Activated CD4-positive, alpha-beta memory T cell treated with anti-CD3 and anti-CD28 coated beads for 36 hours (primary cell): ENCODE results near the gene MSI1. TPM values are rescaled to one million over a fixed set of nuclear protein-coding genes. Genes with fewer than 3 reads are reported as not detected.

Experiments used
- CTCF ChIA-PET: fragments of 350-600 bp; sonication (Branson Sonifier 250); formaldehyde crosslinking; loops from one replicate; lab custom pipeline; 2021; ENCODE audit warnings: antibody characterized with exemption, inconsistent platforms; lab: Charles Lee
- POLR2A ChIA-PET: fragments of 350-600 bp; sonication (Branson Sonifier 250); formaldehyde crosslinking; loops from one replicate; lab custom pipeline; 2021; ENCODE audit warnings: antibody characterized with exemption; lab: Charles Lee
- DNase-seq: peaks from one replicate; pipeline ENCODE4 v3.0.0-alpha.2; 2020
- H3K27ac Mint-ChIP-seq: one replicate; pipeline ENCODE4 v1.8.0; 2021; ENCODE audit warnings: mixed read lengths
- H3K27me3 Mint-ChIP-seq: one replicate; pipeline ENCODE4 v1.8.0; 2021; ENCODE audit warnings: mixed read lengths
- H3K36me3 Mint-ChIP-seq: one replicate; pipeline ENCODE4 v1.8.0; 2021; ENCODE audit warnings: mixed read lengths
- H3K4me1 Mint-ChIP-seq: one replicate; pipeline ENCODE4 v1.8.0; 2021; ENCODE audit warnings: low read depth, mixed read lengths
- H3K4me3 Mint-ChIP-seq: one replicate; pipeline ENCODE4 v1.8.0; 2021; ENCODE audit warnings: mild to moderate bottlenecking, mixed read lengths
- H3K9me3 Mint-ChIP-seq: one replicate; pipeline ENCODE4 v1.8.0; 2021; ENCODE audit warnings: mixed read lengths
- intact Hi-C: fragments of 100-400 bp; cut with micrococcal nuclease; formaldehyde crosslinking; loops from one replicate; pipeline ENCODE4 v1.15.1; 2023
- total RNA-seq, 2 experiments: library from RNA; stranded (reverse); gene quantifications; one replicate each; pipeline ENCODE4 v1.2.3, GENCODE V29; 2021

The MSI1 gene
- total RNA-seq, 2 experiments from 2014 or later, result 1.5 to 2.7 TPM

DNA sequence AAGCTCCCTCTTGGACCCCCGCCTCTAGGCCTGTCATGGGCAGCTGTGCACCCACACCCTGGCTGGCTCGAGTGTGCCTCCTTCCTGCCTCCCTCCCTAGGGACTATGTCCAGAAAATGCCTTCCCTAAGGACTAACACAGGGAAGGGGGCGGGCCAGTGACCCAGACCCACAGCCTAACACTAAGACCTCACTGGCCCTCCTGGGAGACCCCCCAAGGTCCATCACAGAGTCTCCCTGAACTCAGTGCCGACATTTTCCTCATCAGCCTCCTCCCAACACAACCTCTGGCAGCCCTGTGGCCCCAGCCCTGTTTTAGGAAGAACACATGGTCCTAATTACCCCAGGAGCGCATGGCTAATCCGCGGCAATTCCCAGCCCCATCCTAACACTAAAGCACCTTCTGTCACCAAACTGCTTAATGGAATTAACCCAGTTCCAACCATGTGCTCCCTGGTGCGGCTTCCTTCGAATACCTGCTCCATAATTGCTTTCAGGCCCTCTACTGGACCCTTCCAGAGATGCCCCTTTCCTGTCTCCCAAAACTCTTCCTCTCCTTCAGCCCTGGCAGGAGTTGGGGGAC is 5.6 kb downstream of the MSI1 start:
- CTCF ChIA-PET, result interaction anchor here (0.6 to 2.0 kb wide), 2 partner anchors 11 to 66 kb away, joined by 3 to 6 read pairs; no protein-coding TSS in a partner anchor
- Mint-ChIP-seq H3K9me3 (no peaks in the 10 kb centered on the region), H3K4me3 (no peak overlapping the region), H3K36me3 (no peaks in the 10 kb centered on the region), H3K4me1 (peaks cover 7% of the 10 kb centered on the region), H3K27ac (no peak overlapping the region), H3K27me3 (peaks cover 63% of the 10 kb centered on the region)
- DNase-seq, result no peak
- intact Hi-C loops, result no loop called here
- POLR2A ChIA-PET, result interaction anchor here (1.3 kb wide), 1 partner anchor 46 kb away, joined by 4 read pairs; no protein-coding TSS in a partner anchor

DNA sequence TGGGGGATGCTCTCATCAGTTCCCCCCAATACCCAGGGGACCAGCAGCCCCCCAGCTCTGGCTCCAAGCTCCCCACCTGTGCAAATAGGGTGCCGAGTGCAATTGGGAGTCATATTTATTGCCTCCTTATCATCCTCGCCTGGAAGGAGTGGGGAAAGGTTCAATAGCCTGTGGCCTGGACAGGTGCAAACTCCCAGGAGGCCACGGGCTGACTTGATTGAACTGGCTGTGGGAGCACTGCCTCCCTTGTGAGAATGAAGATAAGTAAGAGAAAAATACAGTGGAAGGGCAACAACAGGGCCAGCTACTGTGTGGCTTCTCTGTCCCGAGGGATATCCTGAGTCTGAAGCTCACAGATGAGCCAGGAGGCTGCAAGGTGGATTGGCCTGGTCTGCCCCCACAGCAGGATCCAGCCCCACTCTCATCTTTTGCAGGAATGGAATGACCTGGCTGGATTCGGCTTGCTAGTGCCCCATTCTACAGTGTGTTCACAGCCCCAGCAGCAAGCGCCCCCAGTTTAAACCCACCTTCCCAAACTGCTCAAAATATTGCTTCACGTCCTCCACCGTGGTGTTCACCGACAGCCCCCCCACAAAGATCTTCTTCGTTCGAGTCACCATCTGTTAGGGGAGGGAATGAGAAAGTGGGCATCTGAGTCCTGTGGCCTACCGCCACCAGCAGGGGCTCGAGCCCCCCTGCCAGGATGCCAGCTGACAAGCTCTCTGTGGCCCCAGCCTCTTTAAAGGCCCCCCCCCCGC is 6.3 kb downstream of the MSI1 start:
- H3K27me3 Mint-ChIP-seq, result peaks cover 67% of the 10 kb centered on the region
- ChIA-PET CTCF (interaction anchor here (0.6 to 2.0 kb wide), 2 partner anchors 10 to 67 kb away, joined by 3 to 6 read pairs; no protein-coding TSS in a partner anchor), POLR2A (interaction anchor here (1.3 kb wide), 1 partner anchor 46 kb away, joined by 4 read pairs; no protein-coding TSS in a partner anchor)

DNA sequence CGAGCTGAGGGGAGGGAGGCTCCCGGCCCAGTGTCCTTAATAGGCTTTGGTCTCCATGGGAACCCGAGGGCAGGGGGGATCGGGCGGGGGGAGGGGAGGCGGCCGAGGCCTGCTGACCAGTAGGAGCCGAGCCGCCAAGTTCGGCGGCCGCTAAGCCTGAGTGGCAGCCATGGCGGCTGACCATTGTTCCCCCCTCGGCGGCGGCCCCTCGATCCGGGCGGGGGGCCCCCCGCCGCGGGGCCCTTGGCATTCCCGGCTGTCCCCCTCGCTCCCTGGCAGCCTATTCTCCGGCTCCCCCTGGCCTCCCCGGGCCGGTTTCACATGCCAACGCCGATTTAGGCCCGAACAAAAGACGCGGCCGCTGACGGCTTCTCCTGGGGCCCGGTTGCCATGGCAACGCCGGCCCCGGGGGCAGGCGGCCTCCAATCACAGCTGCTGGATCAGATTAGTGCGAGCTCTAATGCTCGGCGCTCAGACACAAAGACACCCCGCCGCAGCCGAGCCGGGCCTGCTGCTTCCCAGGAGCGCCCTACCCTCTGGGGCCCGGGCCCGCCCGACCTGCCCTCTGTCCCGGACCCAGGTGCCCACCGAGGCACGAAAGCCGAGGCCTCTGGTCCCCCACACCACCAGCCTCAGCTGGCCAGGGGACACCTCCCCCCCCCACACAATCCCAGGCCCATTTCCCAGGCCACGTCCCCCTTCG is 7.3 kb downstream of the MSI1 start:
- H3K4me1 Mint-ChIP-seq, result no peaks in the 10 kb centered on the region
- CTCF ChIA-PET, result interaction anchor here (0.6 to 2.0 kb wide), 2 partner anchors 68 to 69 kb away, joined by 6 to 7 read pairs; no protein-coding TSS in a partner anchor

More for the DNA sequence above, 6.3 kb downstream of the MSI1 start:
- Mint-ChIP-seq H3K9me3 (no peaks in the 10 kb centered on the region), H3K27ac (no peak overlapping the region), H3K4me3 (no peak overlapping the region), H3K36me3 (no peaks in the 10 kb centered on the region), H3K4me1 (peaks cover 4% of the 10 kb centered on the region)
- no peak for DNase-seq
- intact Hi-C loops, result no loop called here

DNA sequence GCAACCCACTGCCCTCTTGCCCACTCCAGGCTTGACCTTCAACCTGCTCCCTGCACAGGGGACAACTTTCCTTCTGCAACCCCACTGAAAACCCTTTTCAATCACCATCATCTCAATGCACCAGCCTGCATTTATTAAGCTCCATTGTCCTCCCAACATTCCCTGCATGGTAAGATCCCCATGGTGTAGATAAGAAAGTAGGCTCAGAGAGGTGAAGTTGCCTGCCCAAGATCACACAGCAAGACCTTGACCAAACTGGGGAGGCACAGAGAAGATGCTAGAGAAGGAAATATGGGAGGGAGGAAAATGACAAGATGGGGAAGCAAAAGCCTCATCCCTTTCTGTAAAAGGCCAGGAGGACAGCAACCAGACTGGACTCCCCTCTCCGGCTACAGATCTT is 9.8 kb downstream of the MSI1 start:
- CTCF ChIA-PET, result interaction anchor here (0.9 to 3.0 kb wide), 2 partner anchors 8 to 72 kb away, joined by 4 to 21 read pairs; no protein-coding TSS in a partner anchor
- POLR2A ChIA-PET, result no interaction called here
- Mint-ChIP-seq H3K36me3 (no peaks in the 10 kb centered on the region), H3K27ac (no peak overlapping the region), H3K9me3 (no peaks in the 10 kb centered on the region), H3K4me3 (no peak overlapping the region), H3K4me1 (no peaks in the 10 kb centered on the region), H3K27me3 (peaks cover 42% of the 10 kb centered on the region)
- DNase-seq, result no peak
- intact Hi-C loops, result no loop called here

More for the DNA sequence above, 7.3 kb downstream of the MSI1 start:
- Mint-ChIP-seq H3K36me3 (no peaks in the 10 kb centered on the region), H3K27me3 (peaks cover 60% of the 10 kb centered on the region), H3K27ac (no peak overlapping the region), H3K9me3 (no peaks in the 10 kb centered on the region), H3K4me3 (no peak overlapping the region)
- DNase-seq, result peak; percentile 18
- intact Hi-C loops, result no loop called here
- POLR2A ChIA-PET, result no interaction called here

DNA sequence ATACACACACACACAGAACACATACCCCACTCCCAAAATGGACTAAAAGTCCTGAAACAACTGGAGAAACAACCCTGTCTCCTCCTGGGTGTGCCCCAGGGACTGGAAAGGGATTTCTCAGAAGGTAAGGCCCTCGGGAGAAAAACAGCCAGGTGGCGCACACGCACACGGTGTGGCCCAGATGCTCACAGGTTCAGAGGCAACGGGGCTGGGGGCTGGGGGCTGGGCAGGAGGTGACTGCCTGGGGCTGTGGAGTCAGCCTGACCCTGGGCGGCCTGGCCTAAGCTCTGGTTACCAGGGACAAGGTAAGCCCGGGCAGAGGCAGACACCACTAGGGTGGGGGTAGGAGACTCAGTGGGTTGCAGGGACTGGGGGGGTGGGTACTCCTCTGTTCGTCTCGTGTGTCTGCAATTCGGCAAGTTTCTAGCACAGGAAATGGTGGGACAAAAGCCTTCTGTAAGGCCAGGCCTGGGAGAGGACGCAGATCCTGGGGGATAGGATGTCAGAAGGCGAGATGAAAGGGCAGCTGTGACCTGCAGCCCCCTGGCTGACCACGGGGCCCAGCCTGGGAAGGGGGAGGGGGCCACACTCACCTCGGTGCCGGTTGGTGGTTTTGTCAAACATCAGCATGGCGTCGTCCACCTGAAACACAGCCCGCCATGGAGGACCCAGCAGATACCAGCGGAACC is 10.4 kb downstream of the MSI1 start:
- no peak for DNase-seq
- Mint-ChIP-seq H3K4me1 (no peaks in the 10 kb centered on the region), H3K4me3 (no peak overlapping the region), H3K27ac (no peak overlapping the region), H3K27me3 (peaks cover 38% of the 10 kb centered on the region), H3K9me3 (no peaks in the 10 kb centered on the region), H3K36me3 (no peaks in the 10 kb centered on the region)
- POLR2A ChIA-PET, result no interaction called here
- CTCF ChIA-PET, result interaction anchor here (0.7 to 3.0 kb wide), 3 partner anchors 7 to 73 kb away, joined by 3 to 21 read pairs (median 4); no protein-coding TSS in a partner anchor
- intact Hi-C loops, result no loop called here

DNA sequence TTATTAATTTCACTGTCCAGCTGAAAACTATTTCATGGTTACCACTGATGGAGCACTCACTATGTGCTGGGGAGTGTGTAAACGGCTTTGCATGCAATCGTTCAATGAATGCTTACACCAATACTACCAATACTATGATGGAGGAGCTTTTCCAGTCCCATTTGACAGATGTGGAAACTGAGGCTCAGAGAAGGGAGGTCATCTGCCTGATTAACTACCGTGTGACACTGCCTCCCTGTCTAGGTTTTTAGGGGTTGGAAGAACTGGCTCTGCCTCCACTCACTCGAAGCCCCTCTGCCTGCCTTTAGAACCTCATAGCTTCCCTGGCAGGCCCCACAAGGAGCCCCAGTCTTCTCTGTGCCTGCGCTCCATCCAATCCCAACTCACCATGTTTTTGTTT is 11.9 kb downstream of the MSI1 start:
- Mint-ChIP-seq H3K9me3 (no peaks in the 10 kb centered on the region), H3K4me1 (no peaks in the 10 kb centered on the region), H3K27me3 (peaks cover 25% of the 10 kb centered on the region), H3K4me3 (no peak overlapping the region), H3K36me3 (no peaks in the 10 kb centered on the region), H3K27ac (no peak overlapping the region)
- POLR2A ChIA-PET, result interaction anchor here (0.7 kb wide), 1 partner anchor 66 kb away, joined by 3 read pairs; the partner anchor contains the start of gene RNU4-2
- no peak for DNase-seq
- intact Hi-C loops, result no loop called here
- CTCF ChIA-PET, result interaction anchor here (0.6 to 3.0 kb wide), 20 partner anchors 8 to 181 kb away, joined by 3 to 24 read pairs (median 3); partner anchors contain the start of genes PLA2G1B and SIRT4

DNA sequence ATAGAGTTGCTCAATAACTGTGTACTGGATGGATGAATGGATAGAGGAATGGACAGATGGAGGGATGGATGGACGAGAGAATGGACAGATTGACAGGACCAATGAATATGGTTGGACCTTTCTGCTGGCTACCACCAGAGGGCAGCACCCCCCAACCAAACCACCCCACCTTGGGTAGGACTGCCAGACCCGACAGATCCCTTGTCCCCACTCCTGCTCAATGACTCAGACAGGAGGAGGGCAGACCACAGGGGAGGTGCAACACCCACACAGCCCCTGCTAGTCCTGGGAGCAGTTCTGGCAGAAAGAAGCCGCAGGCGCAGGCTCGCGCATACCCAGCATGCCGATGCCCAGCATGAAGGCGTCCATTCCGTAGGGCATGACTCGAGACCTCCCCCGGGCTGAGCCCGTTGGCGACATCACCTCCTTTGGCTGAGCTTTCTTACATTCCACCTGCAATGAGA is 12.4 kb downstream of the MSI1 start:
- peaks cover 23% of the 10 kb centered on the region for H3K27me3 Mint-ChIP-seq
- peak; percentile 84 for DNase-seq
- H3K4me3 Mint-ChIP-seq, result no peak overlapping the region
- CTCF ChIA-PET, result interaction anchor here (0.6 to 3.0 kb wide), 17 partner anchors 7 to 181 kb away, joined by 3 to 24 read pairs (median 4); partner anchors contain the start of gene PLA2G1B
- H3K36me3 Mint-ChIP-seq, result no peaks in the 10 kb centered on the region
- POLR2A ChIA-PET, result interaction anchor here (0.7 kb wide), 1 partner anchor 65 kb away, joined by 3 read pairs; the partner anchor contains the start of gene RNU4-2
- H3K4me1 Mint-ChIP-seq, result no peaks in the 10 kb centered on the region
- H3K9me3 Mint-ChIP-seq, result no peaks in the 10 kb centered on the region
- intact Hi-C loops, result loop anchor here (1.0 kb wide), 1 partner anchor 74 kb away; no protein-coding TSS in a partner anchor
- no peak overlapping the region for H3K27ac Mint-ChIP-seq

DNA sequence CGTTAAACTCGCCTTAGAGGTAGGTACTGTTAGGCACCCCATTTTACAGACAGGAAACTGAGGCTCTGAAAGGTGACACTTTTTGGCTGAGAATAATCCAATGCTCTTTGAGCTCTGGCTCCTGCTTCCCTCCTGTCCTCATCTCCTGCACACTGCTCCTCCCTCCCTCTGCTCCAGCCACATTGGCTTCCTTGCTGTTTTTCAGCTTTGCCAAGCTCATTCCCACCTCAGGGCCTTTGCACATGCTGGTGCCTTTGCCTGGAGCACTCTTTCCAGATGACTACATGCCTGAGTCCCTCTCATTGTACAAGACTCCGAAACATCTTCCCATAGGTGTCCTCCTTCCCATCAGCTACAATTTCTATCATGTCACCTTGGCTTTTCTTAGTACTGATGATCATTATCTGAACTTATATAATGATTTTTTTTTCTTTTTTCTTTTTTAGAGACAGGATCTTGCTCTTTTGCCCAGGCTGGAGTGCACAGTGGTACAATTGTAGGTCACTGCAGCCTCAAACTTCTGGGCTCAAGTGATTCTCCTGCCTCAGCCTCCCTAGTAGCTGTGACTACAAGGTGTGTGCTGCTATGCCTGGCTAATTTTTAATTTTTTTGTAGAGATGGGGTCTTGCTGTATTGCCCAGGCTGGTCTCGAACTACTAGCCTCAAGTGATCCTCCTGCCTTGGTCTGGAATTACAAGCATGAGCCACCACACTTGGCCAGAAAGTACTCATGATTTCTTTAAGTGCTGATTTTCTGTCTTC is 15.2 kb downstream of the MSI1 start:
- no peaks in the 10 kb centered on the region for H3K36me3 Mint-ChIP-seq

DNA sequence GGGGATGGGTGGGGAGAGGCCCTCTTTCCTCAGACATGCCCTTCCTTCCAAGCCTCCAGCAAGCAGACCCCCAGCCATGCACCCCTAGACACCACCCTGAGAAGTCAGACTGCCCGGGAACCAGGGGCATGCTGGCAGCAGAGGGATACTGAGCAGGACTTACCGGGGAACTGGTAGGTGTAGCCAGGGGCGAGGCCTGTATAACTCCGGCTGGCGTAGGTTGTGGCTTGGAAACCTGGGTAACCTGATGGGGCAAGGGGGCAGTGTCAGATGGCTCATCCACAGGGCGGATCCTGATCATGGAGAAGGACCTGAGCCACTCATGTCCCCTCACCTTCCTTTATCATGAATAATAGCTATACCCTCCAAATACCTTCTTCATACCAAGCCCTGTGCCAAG is 15.8 kb downstream of the MSI1 start:
- intact Hi-C loops, result no loop called here
- no peaks in the 10 kb centered on the region for H3K36me3 Mint-ChIP-seq
- ChIA-PET POLR2A (interaction anchor here (0.8 kb wide), 1 partner anchor 15 kb away, joined by 3 read pairs; no protein-coding TSS in a partner anchor), CTCF (interaction anchor here (1.0 to 3.8 kb wide), 3 partner anchors 14 to 78 kb away, joined by 3 to 12 read pairs (median 12); no protein-coding TSS in a partner anchor)
- no peak overlapping the region for H3K27ac Mint-ChIP-seq
- H3K27me3 Mint-ChIP-seq, result peaks cover 6% of the 10 kb centered on the region
- H3K4me3 Mint-ChIP-seq, result no peak overlapping the region
- no peaks in the 10 kb centered on the region for H3K9me3 Mint-ChIP-seq
- no peaks in the 10 kb centered on the region for H3K4me1 Mint-ChIP-seq
- no peak for DNase-seq

More for the DNA sequence above, 15.2 kb downstream of the MSI1 start:
- CTCF ChIA-PET, result interaction anchor here (1.0 to 3.8 kb wide), 4 partner anchors 13 to 85 kb away, joined by 3 to 12 read pairs (median 8); no protein-coding TSS in a partner anchor
- Mint-ChIP-seq H3K9me3 (no peaks in the 10 kb centered on the region), H3K27me3 (peaks cover 8% of the 10 kb centered on the region), H3K4me3 (no peak overlapping the region), H3K4me1 (no peaks in the 10 kb centered on the region), H3K27ac (no peak overlapping the region)
- POLR2A ChIA-PET, result interaction anchor here (0.8 kb wide), 1 partner anchor 14 kb away, joined by 3 read pairs; no protein-coding TSS in a partner anchor
- intact Hi-C loops, result no loop called here
- DNase-seq, result no peak

DNA sequence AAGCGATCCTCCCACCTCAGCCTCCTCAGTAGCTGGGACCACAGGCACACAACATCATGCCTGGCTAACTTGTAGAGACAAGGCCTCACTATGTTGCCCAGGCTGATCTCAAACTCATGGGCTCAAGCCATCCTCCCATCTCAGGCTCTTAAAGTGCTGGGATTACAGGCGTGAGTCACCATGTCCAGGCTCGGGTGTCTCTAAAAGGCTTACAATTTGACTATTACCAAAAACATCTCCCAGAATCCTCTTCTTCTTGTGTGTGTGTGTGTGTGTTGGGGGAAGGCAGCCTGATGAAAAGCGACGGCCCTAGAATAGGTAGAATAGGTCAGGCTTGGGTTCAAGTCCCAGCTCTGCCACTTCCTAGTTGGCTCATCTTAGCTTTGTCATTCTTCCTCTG is 16.8 kb downstream of the MSI1 start:
- ChIA-PET CTCF (interaction anchor here (0.7 to 3.8 kb wide), 4 partner anchors 11 to 79 kb away, joined by 3 to 12 read pairs (median 8); no protein-coding TSS in a partner anchor), POLR2A (no interaction called here)
- no peak for DNase-seq
- no peaks in the 10 kb centered on the region for H3K36me3 Mint-ChIP-seq
- no peak overlapping the region for H3K27ac Mint-ChIP-seq
- H3K27me3 Mint-ChIP-seq, result no peaks in the 10 kb centered on the region
- no peaks in the 10 kb centered on the region for H3K9me3 Mint-ChIP-seq
- intact Hi-C loops, result no loop called here
- H3K4me3 Mint-ChIP-seq, result no peak overlapping the region
- no peaks in the 10 kb centered on the region for H3K4me1 Mint-ChIP-seq
